C4-2B (cell line): ENCODE results near the gene NAA60.

Source experiments
- ZFX ChIP-seq: fragments of 450-650 bp; IDR thresholded peaks from 2 replicates; pipeline ENCODE4 v1.6.1; 2017
- TF ChIP-seq, protein P1 (sequence below): fragments of 450-650 bp; conservative IDR thresholded peaks from 2 replicates; pipeline ENCODE4 v1.5.1; 2017; ENCODE audit warnings: mild to moderate bottlenecking

GRCh38 chr16:3470723-3471122 lies 27.2 kb downstream of the NAA60 start:
- TF ChIP-seq, protein P1, sequence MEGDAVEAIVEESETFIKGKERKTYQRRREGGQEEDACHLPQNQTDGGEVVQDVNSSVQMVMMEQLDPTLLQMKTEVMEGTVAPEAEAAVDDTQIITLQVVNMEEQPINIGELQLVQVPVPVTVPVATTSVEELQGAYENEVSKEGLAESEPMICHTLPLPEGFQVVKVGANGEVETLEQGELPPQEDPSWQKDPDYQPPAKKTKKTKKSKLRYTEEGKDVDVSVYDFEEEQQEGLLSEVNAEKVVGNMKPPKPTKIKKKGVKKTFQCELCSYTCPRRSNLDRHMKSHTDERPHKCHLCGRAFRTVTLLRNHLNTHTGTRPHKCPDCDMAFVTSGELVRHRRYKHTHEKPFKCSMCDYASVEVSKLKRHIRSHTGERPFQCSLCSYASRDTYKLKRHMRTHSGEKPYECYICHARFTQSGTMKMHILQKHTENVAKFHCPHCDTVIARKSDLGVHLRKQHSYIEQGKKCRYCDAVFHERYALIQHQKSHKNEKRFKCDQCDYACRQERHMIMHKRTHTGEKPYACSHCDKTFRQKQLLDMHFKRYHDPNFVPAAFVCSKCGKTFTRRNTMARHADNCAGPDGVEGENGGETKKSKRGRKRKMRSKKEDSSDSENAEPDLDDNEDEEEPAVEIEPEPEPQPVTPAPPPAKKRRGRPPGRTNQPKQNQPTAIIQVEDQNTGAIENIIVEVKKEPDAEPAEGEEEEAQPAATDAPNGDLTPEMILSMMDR, result no peak
- no peak for TF ChIP-seq ZFX
